GM13976 (cell line): ENCODE data around the gene OR51B5.
"Not testable (repeated sequence)": the region's sequence is repeated elsewhere in the genome, so short reads cannot be mapped to it uniquely, and the experiment has no call there.

Experiments
- DNase-seq: peaks from one replicate; pipeline ENCODE4 v3.0.0; 2012; ENCODE audit warnings: low spot score
- in situ Hi-C: fragments of 300-500 bp; cut with MboI; formaldehyde crosslinking; loops from one replicate; pipeline ENCODE4 v1.12.0; 2022; ENCODE audit warnings: low sequenced_read_pairs, mixed read lengths, inconsistent platforms; ENCODE audit not compliant: unreplicated experiment
- TF ChIP-seq, protein P1 (sequence below): IDR thresholded peaks from 2 replicates; pipeline ENCODE4 v1.5.1; 2012; ENCODE audit warnings: borderline replicate concordance, mild to moderate bottlenecking; ENCODE audit not compliant: insufficient read depth; ENCODE audit errors: extremely low read depth, missing control alignments, control extremely low read depth

Gene OR51B5

DNA sequence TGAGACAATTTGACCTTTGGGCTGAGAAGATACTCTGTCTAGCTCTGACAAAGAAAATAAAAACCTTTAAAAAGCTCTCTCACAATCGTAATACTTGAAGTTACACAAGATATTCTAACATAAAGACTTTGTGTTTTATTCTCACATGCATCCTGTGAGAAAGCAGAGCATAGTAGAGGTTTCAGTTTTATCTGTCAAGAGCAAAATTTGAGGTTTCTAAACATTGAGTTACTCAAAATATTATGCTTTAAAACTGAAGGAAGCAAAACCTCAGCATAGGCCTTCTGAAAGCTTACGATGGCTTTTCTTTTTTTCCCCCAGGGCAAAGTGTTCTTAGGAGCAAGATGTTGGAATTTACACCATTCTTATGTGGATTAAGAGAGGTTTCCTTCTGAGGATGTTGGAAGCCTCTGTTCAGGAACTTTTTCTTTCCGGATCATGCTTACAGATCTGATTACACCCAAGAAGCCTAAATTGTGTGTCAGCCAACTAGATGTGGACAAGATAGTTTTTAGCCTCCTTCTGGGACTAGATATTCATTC, 25.2 kb upstream of the OR51B5 start:
- no peak for DNase-seq
- in situ Hi-C loops, result loop anchor here (25.0 kb wide), 1 partner anchor 156 kb away; the partner anchor contains the start of gene OR51V1
- TF ChIP-seq, protein P1, sequence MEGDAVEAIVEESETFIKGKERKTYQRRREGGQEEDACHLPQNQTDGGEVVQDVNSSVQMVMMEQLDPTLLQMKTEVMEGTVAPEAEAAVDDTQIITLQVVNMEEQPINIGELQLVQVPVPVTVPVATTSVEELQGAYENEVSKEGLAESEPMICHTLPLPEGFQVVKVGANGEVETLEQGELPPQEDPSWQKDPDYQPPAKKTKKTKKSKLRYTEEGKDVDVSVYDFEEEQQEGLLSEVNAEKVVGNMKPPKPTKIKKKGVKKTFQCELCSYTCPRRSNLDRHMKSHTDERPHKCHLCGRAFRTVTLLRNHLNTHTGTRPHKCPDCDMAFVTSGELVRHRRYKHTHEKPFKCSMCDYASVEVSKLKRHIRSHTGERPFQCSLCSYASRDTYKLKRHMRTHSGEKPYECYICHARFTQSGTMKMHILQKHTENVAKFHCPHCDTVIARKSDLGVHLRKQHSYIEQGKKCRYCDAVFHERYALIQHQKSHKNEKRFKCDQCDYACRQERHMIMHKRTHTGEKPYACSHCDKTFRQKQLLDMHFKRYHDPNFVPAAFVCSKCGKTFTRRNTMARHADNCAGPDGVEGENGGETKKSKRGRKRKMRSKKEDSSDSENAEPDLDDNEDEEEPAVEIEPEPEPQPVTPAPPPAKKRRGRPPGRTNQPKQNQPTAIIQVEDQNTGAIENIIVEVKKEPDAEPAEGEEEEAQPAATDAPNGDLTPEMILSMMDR, result no peak

DNA sequence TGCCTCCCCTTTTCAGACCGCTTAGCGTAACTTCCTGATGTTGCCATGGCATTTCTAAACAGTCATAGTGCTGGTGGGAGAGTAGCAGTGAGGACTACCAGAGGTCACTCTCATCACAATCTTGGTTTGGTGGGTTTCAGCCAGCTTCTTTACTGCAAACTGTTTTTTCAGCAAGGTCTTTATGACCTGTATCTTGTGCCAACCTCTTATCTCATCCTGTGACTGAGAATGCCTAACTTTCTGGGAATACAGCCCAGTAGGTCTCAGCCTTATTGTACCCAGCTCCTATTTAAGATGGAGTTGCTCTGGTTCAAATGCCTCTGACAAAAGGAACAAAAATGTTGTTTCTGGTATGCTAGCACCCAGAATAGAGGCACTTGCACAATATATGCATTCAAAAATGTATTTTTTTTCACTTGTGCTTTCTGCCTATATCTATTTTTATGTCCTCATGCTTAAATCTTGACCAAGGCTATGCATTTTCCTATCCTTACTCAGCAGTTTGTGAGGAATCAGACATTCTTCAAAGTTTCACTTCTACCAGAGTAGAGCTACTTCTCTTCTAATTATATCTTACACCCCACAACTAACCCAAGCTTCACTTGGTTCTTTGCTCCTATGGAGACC, 24.2 kb upstream of the OR51B5 start:
- in situ Hi-C loops, result loop anchor here (25.0 kb wide), 1 partner anchor 155 kb away; the partner anchor contains the start of gene OR51V1
- TF ChIP-seq, protein P1, result no peak
- no peak for DNase-seq

DNA sequence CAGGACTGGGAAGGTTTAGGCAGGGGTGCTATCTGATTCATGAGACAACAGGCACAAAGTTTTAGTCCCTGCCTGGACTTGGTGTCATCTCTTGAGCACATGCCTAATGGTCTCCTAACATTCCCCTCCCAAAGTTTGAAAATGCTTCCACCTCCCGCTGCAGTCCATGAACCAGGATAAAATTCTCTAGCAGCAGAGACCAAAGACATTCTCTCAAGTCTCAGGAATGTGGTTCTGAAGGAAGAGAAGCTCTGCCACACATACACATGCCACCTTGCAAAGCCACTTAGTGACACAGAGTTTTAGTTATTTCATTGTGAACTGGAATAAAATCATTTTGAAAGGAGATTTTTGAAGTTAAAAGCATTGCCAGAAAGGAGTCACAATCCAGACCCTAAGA, 23.5 kb upstream of the OR51B5 start:
- no peak for DNase-seq
- in situ Hi-C loops, result loop anchor here (25.0 kb wide), 1 partner anchor 155 kb away; the partner anchor contains the start of gene OR51V1
- TF ChIP-seq, protein P1, result no peak

DNA sequence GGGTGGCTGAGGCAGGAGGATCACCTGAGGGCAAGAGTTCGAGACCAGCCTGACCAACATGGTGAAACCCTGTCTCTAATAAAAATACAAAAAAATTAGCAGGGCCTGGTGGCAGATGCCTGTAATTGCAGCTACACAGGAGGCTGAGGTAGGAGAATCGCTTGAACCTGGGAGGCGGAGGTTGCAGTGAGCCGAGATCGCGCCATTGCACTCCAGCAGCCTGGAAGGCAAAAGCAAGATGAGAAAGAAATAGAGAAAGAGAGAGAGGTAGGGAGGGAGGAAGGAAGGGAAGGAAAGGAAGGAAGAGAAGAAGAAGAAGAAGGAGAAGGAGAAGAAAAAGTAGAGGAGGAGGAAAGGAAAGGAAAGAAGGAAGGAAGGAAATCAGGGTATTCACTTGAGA, 23.0 kb upstream of the OR51B5 start:
- DNase-seq, result not testable (repeated sequence)
- in situ Hi-C loops, result loop anchor here (25.0 kb wide), 1 partner anchor 154 kb away; the partner anchor contains the start of gene OR51V1

DNA sequence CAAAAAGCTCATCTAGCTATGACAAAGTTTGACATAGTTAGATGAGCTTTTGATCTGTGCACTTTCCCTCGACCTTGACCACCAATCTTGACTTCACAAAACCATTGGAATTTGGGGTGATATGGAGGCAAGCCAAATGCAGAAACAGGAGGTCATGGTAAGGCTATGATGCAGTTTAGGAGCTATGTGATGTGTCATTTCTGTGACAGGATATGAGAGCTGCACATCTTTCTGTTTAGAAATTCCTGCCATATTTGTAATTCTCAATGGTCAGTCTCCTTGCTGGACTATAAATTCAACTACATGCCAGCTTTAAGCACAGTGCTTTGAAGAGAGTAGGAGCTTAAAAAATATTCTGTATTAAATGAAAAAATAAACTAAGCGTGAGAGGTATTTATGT, 20.9 kb upstream of the OR51B5 start:
- TF ChIP-seq, protein P1, result no peak
- in situ Hi-C loops, result loop anchor here (25.0 kb wide), 1 partner anchor 152 kb away; the partner anchor contains the start of gene OR51V1
- no peak for DNase-seq

DNA sequence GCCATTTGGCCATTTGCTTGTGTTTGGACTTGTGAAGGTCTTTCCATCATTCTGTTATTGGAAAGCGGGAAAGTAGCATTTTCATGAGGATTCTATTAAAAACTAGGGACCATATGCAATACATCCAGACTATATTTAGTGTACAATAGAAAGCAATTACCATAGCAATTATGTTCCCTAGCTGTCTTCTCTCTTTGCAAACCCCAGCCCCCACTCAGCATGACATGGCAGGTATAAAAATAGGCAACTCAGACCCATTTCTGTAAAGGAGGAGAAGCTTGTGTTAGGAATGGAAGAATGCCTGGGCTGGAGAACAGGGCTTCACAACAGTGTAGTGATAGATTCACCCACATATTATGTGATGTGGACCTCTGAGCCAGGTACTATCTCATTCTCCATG, 20.4 kb upstream of the OR51B5 start:
- DNase-seq, result no peak
- in situ Hi-C loops, result loop anchor here (25.0 kb wide), 1 partner anchor 151 kb away; the partner anchor contains the start of gene OR51V1
- TF ChIP-seq, protein P1, result no peak

DNA sequence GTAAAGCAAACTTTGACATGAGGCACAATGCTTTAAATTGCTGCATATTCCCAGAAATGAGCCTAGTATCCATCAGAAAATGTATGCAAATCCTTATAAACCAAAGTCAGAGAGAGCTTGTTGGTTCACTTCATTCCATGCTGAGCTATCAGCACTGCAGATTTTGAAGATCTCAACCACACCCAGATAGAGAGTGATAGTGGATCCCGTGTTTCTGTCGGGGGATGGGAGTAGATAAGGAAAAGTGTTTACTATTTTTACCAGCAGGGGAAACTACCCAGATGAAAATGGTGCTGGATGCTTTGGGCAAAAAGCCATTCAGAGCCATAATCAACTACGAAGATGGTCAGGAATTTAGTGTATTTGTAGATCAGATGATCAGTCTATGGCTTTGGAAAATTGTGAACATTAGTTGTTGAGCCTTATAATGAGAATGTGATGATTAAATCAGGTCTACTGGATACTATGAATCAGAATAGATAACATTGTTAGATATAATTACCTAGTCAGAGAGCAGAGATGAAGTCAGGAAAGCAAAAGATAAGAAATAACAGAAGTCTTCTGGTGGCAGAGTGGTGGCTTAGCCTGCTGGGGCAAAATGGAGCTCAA, 18.8 kb upstream of the OR51B5 start:
- in situ Hi-C loops, result loop anchor here (25.0 kb wide), 1 partner anchor 150 kb away; the partner anchor contains the start of gene OR51V1
- no peak for DNase-seq
- TF ChIP-seq, protein P1, result no peak

DNA sequence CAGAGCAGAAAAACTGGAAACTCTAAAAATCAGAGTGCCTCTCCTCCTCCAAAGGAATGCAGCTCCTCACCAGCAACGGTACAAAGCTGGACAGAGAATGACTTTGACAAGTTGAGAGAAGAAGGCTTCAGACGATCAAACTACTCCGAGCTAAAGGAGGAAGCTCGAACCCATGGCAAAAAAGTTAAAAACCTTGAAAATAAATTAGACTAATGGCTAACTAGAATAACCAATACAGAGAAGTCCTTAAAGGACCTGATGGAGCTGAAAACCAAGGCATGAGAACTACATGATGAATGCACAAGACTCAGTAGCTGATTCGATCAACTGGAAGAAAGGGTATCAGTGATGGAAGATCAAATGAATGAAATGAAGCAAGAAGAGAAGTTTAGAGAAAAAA, 12.7 kb upstream of the OR51B5 start:
- in situ Hi-C loops, result loop anchor here (25.0 kb wide), 1 partner anchor 144 kb away; the partner anchor contains the start of gene OR51V1
- DNase-seq, result not testable (repeated sequence)
